GM23338 (cell line): ENCODE results near the gene AKAP13. TPM values are rescaled to one million over a fixed set of nuclear protein-coding genes. Genes with fewer than 3 reads are reported as not detected.

Experiments
- ATAC-seq: fragments of 200-7000 bp; cut with Tn5 transposase; 3 replicates; pipeline ENCODE4 v1.9.1; 2020
- DNase-seq: peaks from one replicate; pipeline ENCODE4 v3.0.0-alpha.2; 2015; ENCODE audit warnings: low spot score
- H2AFZ ChIP-seq: fragments of 200-600 bp; sonication (generic); 2 replicates; pipeline ENCODE4 v1.8.0; 2016; ENCODE audit warnings: antibody characterized with exemption, mild to moderate bottlenecking, moderate library complexity
- H3F3A ChIP-seq: fragments of 200-600 bp; sonication (generic); replicated peaks from 2 replicates; pipeline ENCODE4 v1.8.0; 2017; ENCODE audit warnings: antibody characterized with exemption, mixed run types, low read depth
- H3K27ac ChIP-seq: fragments of 200-600 bp; sonication (generic); 2 replicates; pipeline ENCODE4 v1.6.1; 2016; ENCODE audit warnings: low read depth
- H3K27me3 ChIP-seq: fragments of 200-600 bp; sonication (generic); 2 replicates; pipeline ENCODE4 v1.8.0; 2016; ENCODE audit warnings: mild to moderate bottlenecking, mixed run types, moderate library complexity; ENCODE audit not compliant: insufficient read depth
- H3K36me3 ChIP-seq: fragments of 200-600 bp; sonication (generic); 2 replicates; pipeline ENCODE4 v1.8.0; 2016; ENCODE audit warnings: mild to moderate bottlenecking; ENCODE audit not compliant: insufficient read depth
- H3K4me1 ChIP-seq: fragments of 200-600 bp; sonication (generic); 2 replicates; pipeline ENCODE4 v1.8.0; 2016; ENCODE audit warnings: mild to moderate bottlenecking, moderate library complexity; ENCODE audit not compliant: insufficient read depth
- H3K4me2 ChIP-seq: fragments of 200-600 bp; sonication (generic); 2 replicates; pipeline ENCODE4 v1.7.1; 2017; ENCODE audit warnings: mixed run types
- H3K4me3 ChIP-seq: fragments of 200-600 bp; sonication (generic); 2 replicates; pipeline ENCODE4 v1.6.1; 2016; ENCODE audit warnings: mixed run types
- H3K79me2 ChIP-seq: fragments of 200-600 bp; sonication (generic); replicated peaks from 2 replicates; pipeline ENCODE4 v1.8.0; 2017; ENCODE audit warnings: mild to moderate bottlenecking; ENCODE audit not compliant: insufficient read depth
- H3K9me2 ChIP-seq: fragments of 200-600 bp; sonication (generic); 2 replicates; pipeline ENCODE4 v1.8.0; 2017; ENCODE audit not compliant: insufficient read depth
- H4K20me1 ChIP-seq: fragments of 200-600 bp; sonication (generic); replicated peaks from 2 replicates; pipeline ENCODE4 v1.8.0; 2017; ENCODE audit warnings: mild to moderate bottlenecking; ENCODE audit not compliant: insufficient read depth
- H3K27ac Mint-ChIP-seq: 2 replicates; pipeline ENCODE4 v1.8.0; 2020; ENCODE audit warnings: inconsistent platforms, mild to moderate bottlenecking, moderate library complexity, mixed read lengths
- H3K27me3 Mint-ChIP-seq: 3 replicates; pipeline ENCODE4 v1.8.0; 2022; ENCODE audit warnings: low read depth, mild to moderate bottlenecking, moderate library complexity, mixed read lengths, inconsistent platforms; ENCODE audit not compliant: insufficient read depth, poor library complexity
- H3K36me3 Mint-ChIP-seq: 3 replicates; pipeline ENCODE4 v1.8.0; 2021; ENCODE audit warnings: low read depth, mild to moderate bottlenecking, inconsistent platforms, moderate library complexity, mixed read lengths
- H3K4me1 Mint-ChIP-seq: 3 replicates; pipeline ENCODE4 v1.8.0; 2020; ENCODE audit warnings: mild to moderate bottlenecking, inconsistent platforms, mixed read lengths
- H3K4me3 Mint-ChIP-seq: 3 replicates; pipeline ENCODE4 v1.8.0; 2021; ENCODE audit warnings: moderate library complexity, mild to moderate bottlenecking, inconsistent platforms, mixed read lengths
- H3K9me3 Mint-ChIP-seq: 3 replicates; pipeline ENCODE4 v1.8.0; 2020; ENCODE audit warnings: moderate library complexity, mild to moderate bottlenecking, inconsistent platforms, mixed read lengths
- EZH2phosphoT487 ChIP-seq: fragments of 200-600 bp; sonication (generic); IDR thresholded peaks from one replicate; pipeline ENCODE4 v1.8.1; 2018; ENCODE audit warnings: antibody characterized with exemption; ENCODE audit not compliant: unreplicated experiment
- JUNB ChIP-seq: IDR thresholded peaks from one replicate; pipeline ENCODE4 v1.6.1; 2016; ENCODE audit warnings: antibody characterized with exemption; ENCODE audit not compliant: unreplicated experiment
- NANOG ChIP-seq: IDR thresholded peaks from 2 replicates; pipeline ENCODE4 v1.6.1; 2016; ENCODE audit warnings: antibody characterized with exemption, borderline replicate concordance
- POLR2AphosphoS5 ChIP-seq: IDR thresholded peaks from 2 replicates; pipeline ENCODE4 v1.6.1; 2016; ENCODE audit warnings: antibody characterized with exemption, low read depth
- REST ChIP-seq: IDR thresholded peaks from one replicate; pipeline ENCODE4 v1.6.1; 2018; ENCODE audit warnings: antibody characterized with exemption; ENCODE audit not compliant: unreplicated experiment
- ZNF114 ChIP-seq: fragments of 250-450 bp; sonication (Bioruptor Pico); IDR thresholded peaks from 2 replicates; pipeline ENCODE4 v1.5.0; 2020; ENCODE audit warnings: mild to moderate bottlenecking, moderate library complexity
- ZNF462 ChIP-seq: fragments of 250-450 bp; sonication (Bioruptor Pico); IDR thresholded peaks from 2 replicates; pipeline ENCODE4 v1.5.0; 2020; ENCODE audit warnings: mild to moderate bottlenecking, moderate library complexity
- polyA plus RNA-seq: library from polyadenylated mRNA; unstranded; fragments of >200 nt; fragmentation: Nextera tagmentation; extraction: Ambion mirVana; gene quantifications from 2 replicates; pipeline ENCODE4 v1.2.1, GENCODE V29; 2016
- total RNA-seq: library from RNA; depleted of rRNA; stranded (reverse); fragments of >200 nt; shearing (Covaris generic); gene quantifications from 2 replicates; pipeline ENCODE4 v1.2.3, GENCODE V29; 2014
- TF ChIP-seq, protein P1 (sequence below), 2 experiments: fragments of 200-600 bp in 1 of 2; sonication (generic) in 1 of 2; conservative IDR thresholded peaks; 2 replicates each; pipeline versions ENCODE4 v1.5.1 to v1.6.1; 2016 to 2017; ENCODE audit warnings: antibody characterized with exemption in 2 of 2, low read depth in 2 of 2, mild to moderate bottlenecking in 2 of 2, moderate library complexity in 1 of 2

The AKAP13 gene
- total and polyA plus RNA-seq, 2 experiments from 2014 or later, result 46.2 to 60.7 TPM

GRCh38 chr15:85760049-85760448, 379.6 kb downstream of the AKAP13 start:
- Histone ChIP-seq H2AFZ (no peak overlapping the region), H3K27me3 (no peaks in the 10 kb centered on the region), H3K4me3 (no peak overlapping the region), H3K9me2 (no peaks in the 10 kb centered on the region), H3K27ac (no peak overlapping the region), H3K36me3 (no peaks in the 10 kb centered on the region; the same call in 1 of the 2 replicates), H3K79me2 (peaks cover 10% of the 10 kb centered on the region; the same call in 1 of the 2 replicates), H3K4me1 (no peaks in the 10 kb centered on the region), H3K4me2 (no peak overlapping the region), H3F3A (no peaks in the 10 kb centered on the region), H4K20me1 (no peaks in the 10 kb centered on the region)
- DNase-seq, result no peak
- Mint-ChIP-seq H3K4me1 (peaks cover 16% of the 10 kb centered on the region), H3K4me3 (no peak overlapping the region), H3K36me3 (peaks cover 23% of the 10 kb centered on the region), H3K27me3 (peaks cover 2% of the 10 kb centered on the region), H3K27ac (no peak overlapping the region), H3K9me3 (no peaks in the 10 kb centered on the region)
- no peak for ATAC-seq
- TF ChIP-seq JUNB (no peak), REST (no peak), POLR2AphosphoS5 (no peak), ZNF114 (no peak), NANOG (no peak), ZNF462 (CRISPR knock-in tag) (no peak), EZH2phosphoT487 (no peak)
- TF ChIP-seq, protein P1, sequence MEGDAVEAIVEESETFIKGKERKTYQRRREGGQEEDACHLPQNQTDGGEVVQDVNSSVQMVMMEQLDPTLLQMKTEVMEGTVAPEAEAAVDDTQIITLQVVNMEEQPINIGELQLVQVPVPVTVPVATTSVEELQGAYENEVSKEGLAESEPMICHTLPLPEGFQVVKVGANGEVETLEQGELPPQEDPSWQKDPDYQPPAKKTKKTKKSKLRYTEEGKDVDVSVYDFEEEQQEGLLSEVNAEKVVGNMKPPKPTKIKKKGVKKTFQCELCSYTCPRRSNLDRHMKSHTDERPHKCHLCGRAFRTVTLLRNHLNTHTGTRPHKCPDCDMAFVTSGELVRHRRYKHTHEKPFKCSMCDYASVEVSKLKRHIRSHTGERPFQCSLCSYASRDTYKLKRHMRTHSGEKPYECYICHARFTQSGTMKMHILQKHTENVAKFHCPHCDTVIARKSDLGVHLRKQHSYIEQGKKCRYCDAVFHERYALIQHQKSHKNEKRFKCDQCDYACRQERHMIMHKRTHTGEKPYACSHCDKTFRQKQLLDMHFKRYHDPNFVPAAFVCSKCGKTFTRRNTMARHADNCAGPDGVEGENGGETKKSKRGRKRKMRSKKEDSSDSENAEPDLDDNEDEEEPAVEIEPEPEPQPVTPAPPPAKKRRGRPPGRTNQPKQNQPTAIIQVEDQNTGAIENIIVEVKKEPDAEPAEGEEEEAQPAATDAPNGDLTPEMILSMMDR (conservative IDR thresholded peaks at IDR 0.05; ENCODE audit: low read depth in 2 of 2), result no peak
